SJSA1 (cell line): Measurements from ENCODE around the gene SLC13A4. TPM values are rescaled to one million over a fixed set of nuclear protein-coding genes. Genes with fewer than 3 reads are reported as not detected.
"Not testable (repeated sequence)": the region's sequence is repeated elsewhere in the genome, so short reads cannot be mapped to it uniquely, and the experiment has no call there.

Experiments used
- DNase-seq, 2 experiments: peaks; one replicate each; pipeline ENCODE4 v3.0.0-alpha.2; 2015 to 2020; ENCODE audit warnings: low spot score in 2 of 2, low read depth in 1 of 2
- H3K27ac ChIP-seq: fragments of 250-450 bp; sonication (Bioruptor Pico); 2 replicates; pipeline ENCODE4 v1.5.1; 2020; ENCODE audit warnings: mild to moderate bottlenecking, moderate library complexity
- H3K27me3 ChIP-seq: fragments of 250-450 bp; sonication (Bioruptor Pico); replicated peaks from 2 replicates; pipeline ENCODE4 v1.5.1; 2020; ENCODE audit warnings: mild to moderate bottlenecking, moderate library complexity
- H3K36me3 ChIP-seq: fragments of 250-450 bp; sonication (Bioruptor Pico); 2 replicates; pipeline ENCODE4 v1.5.1; 2020; ENCODE audit warnings: mild to moderate bottlenecking
- H3K4me1 ChIP-seq: fragments of 250-450 bp; sonication (Bioruptor Pico); replicated peaks from 2 replicates; pipeline ENCODE4 v1.6.1; 2021; ENCODE audit warnings: mild to moderate bottlenecking
- H3K4me3 ChIP-seq: fragments of 250-450 bp; sonication (Bioruptor Pico); 2 replicates; pipeline ENCODE4 v1.5.1; 2020; ENCODE audit warnings: mild to moderate bottlenecking
- H3K9me3 ChIP-seq: fragments of 250-450 bp; sonication (Bioruptor Pico); replicated peaks from 2 replicates; pipeline ENCODE4 v1.5.1; 2020; ENCODE audit warnings: mild to moderate bottlenecking
- total RNA-seq: library from RNA; depleted of rRNA; stranded (reverse); fragments of >200 nt; shearing (Covaris generic); gene quantifications from 2 replicates; pipeline ENCODE4 v1.2.3, GENCODE V29; 2014

Gene SLC13A4
- total RNA-seq, 1 experiment from 2014 or later, result not detected

DNA sequence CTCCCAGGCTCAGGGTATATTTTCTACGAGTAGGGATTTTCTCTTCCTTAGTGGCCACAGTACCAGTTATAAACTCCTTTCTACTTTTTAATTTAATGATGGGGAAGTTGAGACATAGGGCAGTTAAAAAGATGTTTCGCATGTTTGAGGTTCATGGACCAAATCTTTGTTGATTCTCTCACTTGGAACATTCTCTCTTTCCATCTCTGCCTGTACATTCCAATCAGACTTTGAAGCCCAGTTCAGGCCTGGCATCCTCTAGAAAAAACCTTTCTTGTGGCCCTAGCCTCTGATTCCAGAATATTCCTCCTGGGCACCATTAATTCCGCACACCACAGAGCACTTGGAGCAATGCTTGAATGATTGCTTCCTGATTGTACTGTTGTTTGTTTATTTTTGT is 18.5 kb downstream of the SLC13A4 start:
- Histone ChIP-seq H3K36me3 (no peaks in the 10 kb centered on the region), H3K27ac (no peak overlapping the region), H3K9me3 (no peaks in the 10 kb centered on the region), H3K27me3 (no peaks in the 10 kb centered on the region), H3K4me1 (peaks cover 15% of the 10 kb centered on the region), H3K4me3 (no peak overlapping the region)
- no peak for DNase-seq

DNA sequence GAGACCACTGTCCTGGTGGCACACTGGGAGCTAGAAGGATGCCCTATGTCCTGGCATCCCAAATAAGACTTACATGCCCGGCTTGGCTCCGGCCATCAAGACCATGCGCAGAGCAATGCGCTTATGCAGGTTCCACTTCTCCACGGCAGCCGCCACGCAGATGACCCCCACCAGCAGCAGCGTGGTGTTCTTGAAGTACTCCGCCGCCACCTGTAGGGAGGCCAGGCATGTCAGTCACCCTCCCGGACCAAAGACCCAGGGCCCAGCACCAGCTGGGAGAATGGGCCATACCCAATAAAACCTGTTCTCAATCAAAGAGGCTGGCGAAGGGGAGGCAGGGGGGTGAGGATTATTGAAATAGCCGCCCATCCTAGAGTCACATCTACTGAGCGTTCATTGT is 19.9 kb downstream of the SLC13A4 start:
- peaks cover 10% of the 10 kb centered on the region for H3K4me1 ChIP-seq
- no peak overlapping the region for H3K4me3 ChIP-seq
- no peaks in the 10 kb centered on the region for H3K27me3 ChIP-seq
- DNase-seq, result no peak
- H3K9me3 ChIP-seq, result no peaks in the 10 kb centered on the region
- no peak overlapping the region for H3K27ac ChIP-seq
- H3K36me3 ChIP-seq, result no peaks in the 10 kb centered on the region

DNA sequence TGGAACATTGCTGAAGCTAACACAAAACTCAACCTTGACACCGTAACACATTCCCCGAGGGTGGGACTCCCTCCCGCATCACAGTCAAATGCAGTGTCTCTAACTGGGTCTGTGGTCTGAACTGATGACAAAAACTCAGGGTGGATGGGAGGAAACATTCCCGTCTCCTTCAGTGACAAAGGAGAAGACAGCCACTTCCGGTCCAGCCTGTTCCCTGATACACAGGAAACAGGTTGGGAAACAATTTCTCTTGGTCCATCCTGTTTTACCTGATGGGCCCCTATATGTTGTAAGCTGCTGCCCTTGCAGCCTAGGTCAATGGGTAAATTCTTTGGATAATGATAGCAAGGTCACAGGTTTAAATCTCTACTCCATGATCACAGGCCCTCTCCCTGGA is 20.4 kb downstream of the SLC13A4 start:
- Histone ChIP-seq H3K27me3 (no peaks in the 10 kb centered on the region), H3K9me3 (no peaks in the 10 kb centered on the region), H3K4me1 (peaks cover 10% of the 10 kb centered on the region), H3K27ac (no peak overlapping the region), H3K36me3 (no peaks in the 10 kb centered on the region), H3K4me3 (no peak overlapping the region)
- DNase-seq, result no peak

DNA sequence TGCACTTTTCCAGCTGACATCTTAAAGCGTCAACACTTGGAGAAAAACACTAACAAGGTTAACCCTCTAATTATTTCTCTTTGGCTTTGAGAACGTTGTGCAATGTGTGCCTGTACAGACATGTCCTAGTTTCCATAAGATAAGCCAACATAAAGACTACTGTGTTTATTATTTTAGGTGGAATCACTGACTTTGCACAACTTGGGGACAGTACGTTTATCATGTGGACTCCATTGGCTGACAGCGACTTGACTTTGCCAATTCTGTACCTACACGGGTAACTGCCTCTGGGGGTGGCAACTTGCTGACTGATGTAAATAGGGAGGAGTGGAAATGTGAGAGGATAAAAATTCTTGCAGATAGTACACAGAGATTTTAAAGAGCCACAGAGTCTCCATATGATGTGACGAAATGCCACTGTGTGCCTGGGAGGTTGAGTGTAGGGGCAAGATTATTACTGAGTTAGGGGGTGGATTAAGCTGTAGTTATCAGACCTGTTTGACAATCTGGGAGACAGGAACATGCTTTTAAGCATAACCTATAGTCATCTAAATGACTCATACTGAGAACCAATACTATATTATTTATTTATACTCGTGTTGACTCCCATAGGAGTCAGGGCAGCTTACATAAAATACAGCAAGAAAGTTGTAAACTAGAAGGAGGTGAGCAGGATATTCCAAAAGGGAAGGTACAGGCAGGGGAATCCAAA is 21.0 kb downstream of the SLC13A4 start:
- Histone ChIP-seq H3K36me3 (no peaks in the 10 kb centered on the region), H3K4me3 (no peak overlapping the region), H3K27ac (no peak overlapping the region), H3K27me3 (no peaks in the 10 kb centered on the region), H3K9me3 (no peaks in the 10 kb centered on the region), H3K4me1 (peaks cover 10% of the 10 kb centered on the region)
- DNase-seq, result no peak

DNA sequence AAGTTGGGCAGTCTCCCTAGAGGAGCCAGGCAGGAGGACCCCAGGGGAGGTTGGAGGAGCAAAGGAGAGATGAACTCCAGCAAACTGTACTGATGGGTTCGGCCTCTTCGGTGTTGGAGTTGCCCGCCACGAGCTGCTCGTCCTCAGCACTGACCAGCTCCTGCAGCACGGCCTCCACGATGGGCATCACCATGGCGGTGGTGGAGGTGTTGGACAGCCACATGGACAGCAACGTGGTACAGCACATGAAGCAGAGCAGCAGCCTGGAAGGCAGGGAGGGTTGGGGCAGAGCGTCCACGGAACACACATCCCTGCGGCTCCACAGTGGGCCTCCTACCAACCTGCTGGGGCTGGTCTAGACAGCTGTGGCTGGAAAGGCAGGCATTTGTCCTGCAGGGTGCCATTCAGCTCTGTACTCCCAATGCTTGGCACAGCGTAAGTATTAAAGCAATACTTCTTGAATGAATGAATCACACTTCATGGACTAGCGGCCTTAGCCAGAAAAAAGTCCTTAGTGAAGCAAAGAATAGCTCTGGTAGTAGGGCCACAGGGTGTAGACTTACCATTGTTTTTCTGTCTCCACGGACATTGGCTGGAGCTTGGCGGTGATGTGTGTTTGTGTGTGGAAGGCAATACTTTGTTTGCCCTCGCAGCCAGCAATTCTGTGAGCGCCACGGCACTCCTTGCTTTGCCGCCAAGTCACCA is 21.8 kb downstream of the SLC13A4 start:
- Histone ChIP-seq H3K36me3 (no peaks in the 10 kb centered on the region), H3K27me3 (no peaks in the 10 kb centered on the region), H3K27ac (no peak overlapping the region), H3K4me3 (no peak overlapping the region), H3K4me1 (peaks cover 7% of the 10 kb centered on the region), H3K9me3 (no peaks in the 10 kb centered on the region)
- no peak for DNase-seq

DNA sequence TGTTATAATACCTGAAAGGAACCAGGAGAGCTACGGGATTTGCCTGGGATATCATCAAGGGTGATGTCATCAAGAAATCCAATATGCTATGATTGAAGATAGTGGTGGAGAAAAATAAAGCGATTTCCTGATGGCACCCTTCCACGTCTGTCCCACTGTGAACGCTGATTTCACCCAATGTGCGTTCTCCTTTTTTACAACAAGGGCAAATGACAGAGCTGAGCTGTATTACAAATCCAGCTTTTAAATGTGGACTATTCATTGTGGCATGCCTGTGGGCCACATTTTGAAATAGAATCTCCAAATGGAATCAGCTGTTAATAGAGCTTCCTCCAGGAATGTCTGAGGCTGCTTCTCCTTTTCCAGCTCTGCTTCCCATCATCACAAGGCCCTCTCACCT is 23.3 kb downstream of the SLC13A4 start:
- Histone ChIP-seq H3K36me3 (no peaks in the 10 kb centered on the region), H3K4me3 (no peak overlapping the region), H3K27ac (no peak overlapping the region), H3K27me3 (no peaks in the 10 kb centered on the region), H3K4me1 (peaks cover 3% of the 10 kb centered on the region; the same call in 1 of the 2 replicates), H3K9me3 (no peaks in the 10 kb centered on the region)
- no peak for DNase-seq

DNA sequence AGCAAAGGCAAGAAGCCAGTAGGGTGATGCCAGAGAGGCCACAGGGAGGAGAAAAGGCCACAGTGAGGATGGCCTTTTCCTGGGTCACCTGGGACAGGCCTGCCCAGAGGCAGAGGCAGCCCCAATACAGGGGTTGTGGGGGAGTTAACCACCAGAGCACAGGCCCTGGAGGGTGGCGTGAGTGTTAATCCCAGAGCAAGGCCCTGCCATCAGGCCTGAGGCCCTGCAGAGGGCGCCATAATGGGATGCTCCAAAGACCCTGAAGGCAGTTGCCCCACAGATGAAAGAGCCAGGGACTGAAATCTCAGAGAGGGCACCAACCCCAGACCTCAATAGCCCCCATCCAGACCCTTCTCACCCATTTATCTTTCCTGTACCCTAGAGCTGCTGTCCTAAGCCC is 23.9 kb downstream of the SLC13A4 start:
- H3K4me1 ChIP-seq, result no peaks in the 10 kb centered on the region
- H3K4me3 ChIP-seq, result no peak overlapping the region
- no peaks in the 10 kb centered on the region for H3K9me3 ChIP-seq
- no peak for DNase-seq
- no peak overlapping the region for H3K27ac ChIP-seq
- H3K36me3 ChIP-seq, result no peaks in the 10 kb centered on the region
- no peaks in the 10 kb centered on the region for H3K27me3 ChIP-seq

DNA sequence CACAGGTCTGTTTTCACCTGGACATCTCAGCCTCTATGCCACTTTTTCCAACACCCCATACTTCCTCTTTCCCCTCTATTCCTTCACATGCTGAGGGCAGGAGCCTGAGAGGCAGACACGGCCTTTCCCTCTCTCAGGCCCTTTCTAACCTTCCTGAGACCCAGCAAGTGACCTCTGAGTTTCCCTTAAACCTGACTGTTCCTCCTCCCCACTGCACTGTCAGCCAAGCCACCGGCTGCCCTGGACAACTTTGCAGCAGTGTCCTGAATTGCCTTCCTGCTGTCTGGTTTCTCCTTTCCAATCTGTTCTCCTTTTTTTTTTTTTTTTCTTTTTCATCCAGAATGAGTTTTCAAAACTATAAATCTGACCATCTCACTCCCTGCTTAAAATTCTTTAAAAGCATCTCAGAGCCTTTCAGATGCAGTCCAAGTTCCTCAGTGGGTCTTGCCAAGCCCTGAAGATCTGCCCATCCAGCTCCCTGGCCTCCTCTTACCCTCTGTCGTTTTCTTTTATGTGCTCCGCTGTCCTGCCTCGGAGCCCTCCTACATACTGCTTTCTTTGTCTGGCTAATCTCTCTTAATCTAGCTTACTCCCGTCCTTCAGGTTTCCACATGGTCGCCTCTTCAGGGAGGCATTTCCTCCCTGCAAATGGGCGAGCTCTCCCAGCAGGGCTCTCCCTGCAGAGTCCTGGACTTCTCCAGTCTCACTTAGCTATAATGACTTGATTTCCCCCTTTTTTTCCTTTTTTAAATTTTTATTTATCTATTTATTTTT is 30.5 kb downstream of the SLC13A4 start:
- no peak overlapping the region for H3K27ac ChIP-seq
- DNase-seq, result no peak
- no peaks in the 10 kb centered on the region for H3K27me3 ChIP-seq
- no peaks in the 10 kb centered on the region for H3K4me1 ChIP-seq
- no peaks in the 10 kb centered on the region for H3K9me3 ChIP-seq
- peaks cover 2% of the 10 kb centered on the region; the same call in 1 of the 2 replicates for H3K36me3 ChIP-seq
- H3K4me3 ChIP-seq, result no peak overlapping the region

DNA sequence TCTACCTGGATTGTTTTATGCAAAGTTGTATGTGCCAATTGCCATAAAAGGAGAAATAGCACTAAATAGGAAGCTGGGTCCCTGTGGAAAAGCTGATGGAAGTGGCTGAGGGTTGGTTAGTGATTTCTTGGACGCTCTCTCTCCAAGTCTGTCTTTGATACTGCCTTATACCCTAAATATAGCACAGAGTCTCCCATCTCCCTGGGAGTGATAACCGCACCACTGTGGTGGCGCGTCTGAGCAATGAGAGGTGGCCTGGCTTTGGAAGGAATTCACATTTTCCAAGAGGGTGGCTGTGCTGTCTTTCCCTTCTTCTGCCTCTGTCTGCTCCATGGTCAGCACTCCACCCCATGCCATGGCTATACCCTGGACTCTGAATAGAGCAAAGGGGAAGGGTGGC is 34.4 kb downstream of the SLC13A4 start:
- DNase-seq, result no peak
- peaks cover 13% of the 10 kb centered on the region for H3K4me1 ChIP-seq
- no peak overlapping the region for H3K4me3 ChIP-seq
- H3K27me3 ChIP-seq, result no peaks in the 10 kb centered on the region
- H3K9me3 ChIP-seq, result no peaks in the 10 kb centered on the region
- H3K36me3 ChIP-seq, result peaks cover 12% of the 10 kb centered on the region
- H3K27ac ChIP-seq, result no peak overlapping the region

DNA sequence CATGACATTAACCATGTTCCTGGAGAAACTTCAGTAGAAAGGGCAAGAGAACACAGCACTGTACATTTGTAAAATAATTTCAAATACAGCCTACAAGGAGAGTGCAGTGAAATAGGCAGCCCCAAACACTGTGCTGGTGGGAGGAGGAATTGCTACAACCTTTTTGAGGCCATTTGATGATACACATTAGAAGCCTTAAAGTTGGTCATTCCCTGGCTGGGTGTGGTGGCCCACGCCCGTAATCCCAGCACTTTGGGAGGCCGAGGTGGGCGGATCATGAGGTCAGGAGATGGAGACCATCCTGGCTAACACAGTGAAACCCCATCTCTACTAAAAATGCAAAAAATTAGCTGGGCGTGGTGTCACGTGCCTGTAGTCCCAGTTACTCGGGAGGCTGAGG is 35.4 kb downstream of the SLC13A4 start:
- H3K27ac ChIP-seq, H3K4me3 ChIP-seq: not testable (repeated sequence)
- H3K4me1 ChIP-seq, result peaks cover 13% of the 10 kb centered on the region

DNA sequence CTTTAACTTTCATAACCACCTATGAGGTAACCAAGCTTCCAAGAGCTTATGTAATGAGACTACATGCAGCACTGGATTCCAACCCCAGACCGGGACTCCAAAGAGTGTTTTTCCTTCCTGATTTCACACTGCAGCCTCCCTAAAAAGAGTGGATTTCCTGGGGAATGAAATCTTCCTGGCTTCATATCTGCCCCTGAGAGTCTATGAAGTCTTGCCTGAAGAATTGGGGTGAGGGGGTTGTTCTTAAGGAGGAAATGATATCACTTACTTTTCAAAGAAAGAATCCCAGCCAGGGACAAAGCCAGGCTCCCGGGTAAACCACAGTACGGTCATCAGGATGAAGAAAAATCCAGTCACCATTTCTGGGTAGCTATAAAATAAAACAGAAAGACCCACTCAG is 35.9 kb downstream of the SLC13A4 start:
- Histone ChIP-seq H3K4me1 (peaks cover 13% of the 10 kb centered on the region), H3K27me3 (no peaks in the 10 kb centered on the region), H3K27ac (no peak overlapping the region), H3K4me3 (no peak overlapping the region), H3K36me3 (peaks cover 12% of the 10 kb centered on the region), H3K9me3 (no peaks in the 10 kb centered on the region)
- DNase-seq, result no peak

More for the DNA sequence above, 35.4 kb downstream of the SLC13A4 start:
- H3K9me3 ChIP-seq, H3K27me3 ChIP-seq, DNase-seq: not testable (repeated sequence)
- peaks cover 12% of the 10 kb centered on the region for H3K36me3 ChIP-seq

DNA sequence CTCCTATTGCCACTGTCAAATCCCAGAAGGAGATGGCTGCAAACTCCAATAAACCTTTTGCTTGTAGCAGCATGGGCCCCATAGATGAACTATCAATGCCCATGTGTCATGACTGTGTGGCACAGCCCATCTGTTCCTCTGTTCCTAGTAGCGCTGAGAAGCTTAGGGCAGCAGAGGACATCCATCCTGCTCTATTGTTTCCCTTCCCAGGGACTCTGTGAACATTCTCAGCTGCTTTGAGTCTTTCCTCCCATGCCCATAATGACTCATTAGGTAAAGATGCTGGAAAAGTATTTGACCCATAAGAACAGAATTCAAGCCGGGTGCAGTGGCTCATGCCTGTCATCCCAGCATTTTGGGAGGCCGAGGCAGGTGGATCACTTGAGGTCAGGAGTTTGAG is 37.4 kb downstream of the SLC13A4 start:
- H3K4me3 ChIP-seq, result no peak overlapping the region
- peaks cover 16% of the 10 kb centered on the region for H3K4me1 ChIP-seq
- H3K27me3 ChIP-seq, result no peaks in the 10 kb centered on the region
- peaks cover 14% of the 10 kb centered on the region for H3K36me3 ChIP-seq
- no peak overlapping the region for H3K27ac ChIP-seq
- no peaks in the 10 kb centered on the region for H3K9me3 ChIP-seq
- DNase-seq, result peak in 1 of 2 experiments; percentile 27

DNA sequence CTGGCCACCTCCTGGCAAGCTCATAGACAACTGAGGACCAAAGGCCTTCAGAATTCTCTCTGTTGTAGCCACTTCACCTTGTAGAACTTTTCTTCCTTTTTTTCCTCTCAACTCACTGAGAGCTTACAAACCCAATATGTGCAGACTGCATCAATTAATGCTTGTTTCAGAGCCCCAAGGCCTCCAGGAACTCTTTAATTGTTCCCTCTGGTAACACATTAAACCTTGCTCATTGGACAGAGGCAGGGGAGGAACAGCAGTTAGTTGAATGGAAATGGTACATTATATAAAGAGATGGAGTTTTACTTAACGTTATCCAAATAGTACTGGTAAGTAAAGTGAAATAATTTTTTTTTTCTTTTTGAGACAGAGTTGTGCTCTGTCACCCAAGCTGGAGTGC is 40.5 kb downstream of the SLC13A4 start:
- peaks cover 38% of the 10 kb centered on the region for H3K4me1 ChIP-seq
- no peak for DNase-seq
- no peak overlapping the region for H3K4me3 ChIP-seq
- H3K36me3 ChIP-seq, result peaks cover 16% of the 10 kb centered on the region
- H3K27ac ChIP-seq, result no peak overlapping the region
- H3K27me3 ChIP-seq, result no peaks in the 10 kb centered on the region
- H3K9me3 ChIP-seq, result no peaks in the 10 kb centered on the region
